Activated naive CD4-positive, alpha-beta T cell treated with anti-CD3 and anti-CD28 coated beads, Interleukin-2, amount 50 U/mL, for 24 hours (primary cell): ENCODE measurements around the gene PDHA2.

ENCODE experiments used
- H3K27ac Mint-ChIP-seq: one replicate; pipeline ENCODE4 v1.8.0; 2021; ENCODE audit warnings: mild to moderate bottlenecking, mixed read lengths
- H3K27me3 Mint-ChIP-seq: one replicate; pipeline ENCODE4 v1.8.0; 2021; ENCODE audit warnings: mixed read lengths
- H3K36me3 Mint-ChIP-seq: one replicate; pipeline ENCODE4 v1.8.0; 2021; ENCODE audit warnings: mixed read lengths
- H3K4me1 Mint-ChIP-seq: one replicate; pipeline ENCODE4 v1.8.0; 2021; ENCODE audit warnings: mixed read lengths
- H3K4me3 Mint-ChIP-seq: one replicate; pipeline ENCODE4 v1.8.0; 2021; ENCODE audit warnings: mild to moderate bottlenecking, mixed read lengths
- H3K9me3 Mint-ChIP-seq: one replicate; pipeline ENCODE4 v1.8.0; 2021; ENCODE audit warnings: mixed read lengths

Gene PDHA2

DNA sequence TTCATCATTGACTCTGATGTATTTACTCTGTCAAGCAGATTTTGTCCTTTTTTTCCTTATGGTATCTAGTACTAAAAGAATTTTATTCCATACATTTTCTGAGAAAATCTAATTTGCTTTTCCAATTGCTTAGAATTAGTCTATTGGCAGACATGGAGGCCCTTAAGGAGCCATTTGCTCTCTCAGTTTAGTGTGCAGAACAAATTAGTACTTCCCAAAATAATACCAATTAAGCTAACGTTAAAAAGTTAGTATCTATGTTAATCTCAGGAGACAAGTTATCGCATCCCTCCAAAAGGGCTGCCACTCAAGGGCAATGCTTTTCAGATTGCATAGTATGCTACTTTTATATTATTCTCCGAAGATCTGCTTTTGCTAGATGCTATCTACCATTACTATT is 47.7 kb downstream of the PDHA2 start:
- peaks cover 8% of the 10 kb centered on the region for H3K9me3 Mint-ChIP-seq

DNA sequence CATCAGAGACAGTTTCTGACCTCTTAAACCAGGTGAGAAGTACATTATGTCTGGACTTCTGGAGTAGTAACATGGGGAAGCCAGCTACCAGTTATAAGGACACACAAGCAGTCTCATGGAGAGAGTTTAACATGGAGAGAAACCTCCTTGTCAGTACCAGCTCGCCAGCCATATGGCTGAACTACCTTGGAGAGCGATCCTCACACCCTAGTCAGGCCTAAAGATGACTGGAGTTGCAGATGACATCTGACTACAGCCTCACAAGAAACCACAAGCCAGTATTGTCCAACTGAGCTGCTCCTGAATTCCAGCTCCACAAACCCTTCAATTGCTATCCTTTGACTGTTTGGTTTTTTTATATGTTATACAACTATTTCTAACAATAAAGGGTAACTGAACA is 49.8 kb downstream of the PDHA2 start:
- Mint-ChIP-seq H3K36me3 (no peaks in the 10 kb centered on the region), H3K4me1 (no peaks in the 10 kb centered on the region), H3K9me3 (peaks cover 5% of the 10 kb centered on the region), H3K27me3 (no peaks in the 10 kb centered on the region), H3K4me3 (no peak overlapping the region), H3K27ac (no peak overlapping the region)

More for the DNA sequence above, 47.7 kb downstream of the PDHA2 start:
- Mint-ChIP-seq H3K27ac (no peak overlapping the region), H3K27me3 (no peaks in the 10 kb centered on the region), H3K36me3 (no peaks in the 10 kb centered on the region), H3K4me1 (no peaks in the 10 kb centered on the region), H3K4me3 (no peak overlapping the region)
